GM19099 (cell line): ENCODE results near the gene BTBD16.

Source experiments
- POLR2A ChIP-seq: IDR thresholded peaks from 3 replicates; pipeline ENCODE4 v1.6.1; 2011; ENCODE audit warnings: low read depth; ENCODE audit not compliant: insufficient read length; ENCODE audit errors: extremely low read depth

The BTBD16 gene

GRCh38 chr10:122343135-122343800 lies 72.2 kb downstream of the BTBD16 start:
- TF ChIP-seq POLR2A: no peak

GRCh38 chr10:122343936-122344335 lies 72.8 kb downstream of the BTBD16 start:
- TF ChIP-seq POLR2A: no peak

GRCh38 chr10:122344741-122345258 lies 73.7 kb downstream of the BTBD16 start:
- TF ChIP-seq POLR2A: no peak

- no peak for TF ChIP-seq POLR2A
These were observed 75.3 kb downstream of the BTBD16 start for GRCh38 chr10:122346326-122346950.

GRCh38 chr10:122347170-122347841 lies 76.2 kb downstream of the BTBD16 start:
- no peak for TF ChIP-seq POLR2A

- TF ChIP-seq POLR2A: no peak
These were observed 77.4 kb downstream of the BTBD16 start for GRCh38 chr10:122348512-122348911.

GRCh38 chr10:122348935-122349361 lies 77.9 kb downstream of the BTBD16 start:
- no peak for TF ChIP-seq POLR2A

GRCh38 chr10:122349758-122350369 lies 78.8 kb downstream of the BTBD16 start:
- no peak for TF ChIP-seq POLR2A

- no peak for TF ChIP-seq POLR2A
These were observed 79.8 kb downstream of the BTBD16 start for GRCh38 chr10:122350893-122351292.

- no peak for TF ChIP-seq POLR2A
These were observed 81.9 kb downstream of the BTBD16 start for GRCh38 chr10:122352817-122353525.

GRCh38 chr10:122354383-122354782 lies 83.3 kb downstream of the BTBD16 start:
- no peak for TF ChIP-seq POLR2A

GRCh38 chr10:122357685-122358084 lies 86.6 kb downstream of the BTBD16 start:
- TF ChIP-seq POLR2A: no peak

- no peak for TF ChIP-seq POLR2A
These were observed 88.5 kb downstream of the BTBD16 start for GRCh38 chr10:122359621-122360020.

- no peak for TF ChIP-seq POLR2A
These were observed 90.0 kb downstream of the BTBD16 start for GRCh38 chr10:122361046-122361445.
